Measurements from ENCODE around the gene SHROOM3.
A peak's percentile ranks its signal among the peaks of the same experiment; 100 is the strongest.

Gene SHROOM3

GRCh38 chr4:76578002-76578560 is 143.1 kb downstream of the SHROOM3 start:
- Mint-ChIP-seq H3K36me3 (no peaks in the 10 kb centered on the region), H3K4me3 (no peak overlapping the region), H3K27ac (no peak overlapping the region), H3K27me3 (peaks cover 44% of the 10 kb centered on the region), H3K4me1 (no peaks in the 10 kb centered on the region), H3K9me3 (no peaks in the 10 kb centered on the region)
- ATAC-seq = no peak

DNA sequence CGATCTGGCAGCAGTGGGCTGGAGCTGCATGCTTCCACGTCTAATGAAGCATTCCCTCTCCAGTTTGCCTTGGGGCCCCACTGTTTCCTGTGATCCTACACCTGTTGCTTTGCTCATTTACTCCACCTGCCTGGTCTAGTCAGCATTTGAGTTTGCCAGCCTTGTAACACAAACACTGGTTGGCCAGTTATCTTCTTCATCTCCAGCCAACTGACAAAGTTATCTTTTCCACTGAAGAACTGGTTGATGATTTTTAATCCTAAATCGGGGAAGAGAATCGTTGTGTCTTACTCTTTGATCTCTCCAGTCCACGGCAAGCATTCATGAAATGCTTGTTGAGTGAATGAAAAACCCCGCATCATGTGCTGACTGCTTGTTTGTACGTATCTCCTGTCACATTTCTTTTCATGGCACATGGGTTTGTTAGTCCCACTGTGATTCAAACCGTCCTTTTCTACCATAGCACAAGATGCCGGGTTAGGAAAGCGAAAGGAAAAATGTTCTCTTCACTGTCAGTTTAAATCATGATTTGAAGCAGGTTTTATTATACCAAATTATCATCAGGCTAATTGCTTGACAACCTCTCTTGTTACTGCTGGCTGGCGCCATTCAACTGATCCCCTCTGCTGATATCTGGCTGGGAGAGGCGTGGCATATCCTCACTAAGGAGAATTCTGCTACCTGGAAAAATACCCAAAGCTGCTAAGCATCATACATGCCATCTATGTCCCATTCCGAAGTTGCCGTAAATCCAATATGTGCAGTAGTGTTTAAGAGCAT is 144.8 kb downstream of the SHROOM3 start:
- Mint-ChIP-seq H3K36me3 (no peaks in the 10 kb centered on the region), H3K9me3 (no peaks in the 10 kb centered on the region), H3K4me3 (no peak overlapping the region), H3K27me3 (peaks cover 44% of the 10 kb centered on the region), H3K4me1 (no peaks in the 10 kb centered on the region), H3K27ac (no peak overlapping the region)
- no peak for ATAC-seq

GRCh38 chr4:76581077-76581962 is 146.3 kb downstream of the SHROOM3 start:
- Mint-ChIP-seq H3K9me3 (no peaks in the 10 kb centered on the region), H3K4me3 (no peak overlapping the region), H3K4me1 (peaks cover 9% of the 10 kb centered on the region), H3K27me3 (peaks cover 44% of the 10 kb centered on the region), H3K27ac (no peak overlapping the region), H3K36me3 (no peaks in the 10 kb centered on the region)
- ATAC-seq = no peak

DNA sequence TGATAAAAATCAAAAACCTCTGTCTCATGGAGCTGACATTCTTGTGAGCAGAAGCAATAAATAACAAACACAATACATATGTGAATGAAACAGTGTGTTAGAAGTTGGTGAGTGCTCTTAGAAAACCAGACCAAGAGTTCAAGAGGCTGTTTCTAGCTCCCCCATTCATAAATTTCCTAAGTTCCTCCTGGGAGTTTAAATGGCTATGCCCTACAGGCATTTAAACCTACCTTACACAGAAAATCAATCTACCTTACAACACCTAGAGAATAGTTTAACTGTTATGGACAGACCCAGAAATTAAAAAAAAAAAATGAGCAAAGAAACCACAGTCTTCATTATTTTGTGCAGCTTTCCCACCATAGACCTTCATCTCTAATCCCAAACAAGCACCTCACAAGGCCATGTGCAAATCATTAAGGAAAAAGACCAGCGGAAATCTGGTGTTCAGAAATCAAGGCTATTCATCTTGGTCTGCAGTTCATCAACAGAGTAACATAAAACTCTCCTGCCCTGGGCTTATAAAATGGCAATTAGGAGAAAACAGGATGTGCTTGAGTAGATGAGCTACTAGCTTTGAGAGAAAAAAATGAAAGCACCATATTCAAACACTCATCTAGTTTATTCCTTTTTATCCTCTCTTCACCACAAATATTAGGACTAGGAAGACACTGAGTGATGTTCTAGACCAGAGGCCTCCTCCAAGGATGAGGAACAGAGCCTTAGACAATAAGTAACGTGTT is 147.2 kb downstream of the SHROOM3 start:
- H3K4me1 Mint-ChIP-seq = peaks cover 10% of the 10 kb centered on the region
- H3K36me3 Mint-ChIP-seq = no peaks in the 10 kb centered on the region
- peaks cover 53% of the 10 kb centered on the region for H3K27me3 Mint-ChIP-seq
- no peaks in the 10 kb centered on the region for H3K9me3 Mint-ChIP-seq
- H3K27ac Mint-ChIP-seq = no peak overlapping the region
- no peak for ATAC-seq
- H3K4me3 Mint-ChIP-seq = no peak overlapping the region

GRCh38 chr4:76582817-76583087 is 147.7 kb downstream of the SHROOM3 start:
- Mint-ChIP-seq H3K36me3 (no peaks in the 10 kb centered on the region), H3K27me3 (peaks cover 55% of the 10 kb centered on the region), H3K9me3 (no peaks in the 10 kb centered on the region), H3K27ac (no peak overlapping the region), H3K4me1 (peaks cover 10% of the 10 kb centered on the region), H3K4me3 (no peak overlapping the region)
- no peak for ATAC-seq

DNA sequence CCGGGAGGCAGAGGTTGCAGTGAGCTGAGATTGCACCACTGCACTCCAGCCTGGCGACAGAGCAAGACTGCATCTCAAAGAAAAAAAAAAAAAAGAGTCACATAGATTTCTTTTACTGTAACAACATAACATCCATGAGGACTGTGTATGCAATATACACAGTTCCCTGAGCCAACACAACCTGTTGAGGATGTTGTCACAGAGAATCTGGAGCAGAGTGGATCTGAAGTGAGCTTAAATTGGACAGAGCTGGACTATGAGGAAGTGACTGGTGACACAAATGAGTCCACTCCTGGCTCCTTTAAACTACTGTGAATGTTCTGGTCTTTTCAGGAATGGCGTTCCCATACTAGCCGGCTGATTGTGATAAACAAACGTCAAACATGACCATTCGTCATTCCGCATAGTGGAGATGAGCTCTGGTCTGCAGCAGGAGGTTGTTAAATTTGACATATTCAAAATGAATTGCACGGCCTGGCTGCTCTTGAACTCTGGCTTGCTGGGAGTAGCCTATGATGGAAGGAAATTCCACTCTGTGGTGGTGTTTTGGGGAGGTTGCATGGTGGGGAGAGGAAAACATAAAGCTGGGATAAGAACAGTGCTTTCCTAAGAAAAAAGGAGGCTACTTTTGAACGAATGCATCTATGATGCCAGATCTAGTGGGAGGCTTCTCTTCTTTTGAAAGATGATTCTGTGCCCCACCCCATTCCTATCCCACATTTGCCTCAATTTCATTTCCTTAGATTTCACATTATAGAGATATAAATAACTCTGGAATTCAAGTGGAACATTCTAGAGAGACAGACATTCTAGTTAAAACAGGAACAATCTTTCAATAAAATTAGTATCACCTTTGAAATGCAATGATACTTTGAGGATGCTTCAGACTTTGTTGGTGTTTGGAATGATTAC is 149.5 kb downstream of the SHROOM3 start:
- Mint-ChIP-seq H3K4me3 (no peak overlapping the region), H3K27me3 (peaks cover 66% of the 10 kb centered on the region), H3K27ac (no peak overlapping the region), H3K9me3 (no peaks in the 10 kb centered on the region), H3K4me1 (peaks cover 10% of the 10 kb centered on the region), H3K36me3 (no peaks in the 10 kb centered on the region)
- no peak for ATAC-seq

- Mint-ChIP-seq H3K27ac (no peak overlapping the region), H3K9me3 (no peaks in the 10 kb centered on the region), H3K36me3 (no peaks in the 10 kb centered on the region), H3K27me3 (peaks cover 66% of the 10 kb centered on the region), H3K4me1 (peaks cover 10% of the 10 kb centered on the region), H3K4me3 (no peak overlapping the region)
- no peak for ATAC-seq
These were observed 150.2 kb downstream of the SHROOM3 start for GRCh38 chr4:76585272-76585671.

- Mint-ChIP-seq H3K27me3 (peaks cover 66% of the 10 kb centered on the region), H3K4me3 (peak overlapping the region; percentile 68), H3K27ac (no peak overlapping the region), H3K36me3 (no peaks in the 10 kb centered on the region), H3K9me3 (no peaks in the 10 kb centered on the region), H3K4me1 (peaks cover 10% of the 10 kb centered on the region)
- peak; percentile 74 for ATAC-seq
These were observed 150.9 kb downstream of the SHROOM3 start for GRCh38 chr4:76585897-76586360.

- Mint-ChIP-seq H3K4me1 (peaks cover 10% of the 10 kb centered on the region), H3K27me3 (peaks cover 61% of the 10 kb centered on the region), H3K9me3 (no peaks in the 10 kb centered on the region), H3K4me3 (no peak overlapping the region), H3K36me3 (no peaks in the 10 kb centered on the region), H3K27ac (no peak overlapping the region)
- ATAC-seq = no peak
These were observed 153.2 kb downstream of the SHROOM3 start for GRCh38 chr4:76588274-76588673.

GRCh38 chr4:76589402-76589801 is 154.4 kb downstream of the SHROOM3 start:
- no peak for ATAC-seq
- peaks cover 52% of the 10 kb centered on the region for H3K27me3 Mint-ChIP-seq

GRCh38 chr4:76589872-76590797 is 155.1 kb downstream of the SHROOM3 start:
- ATAC-seq = no peak
- H3K27me3 Mint-ChIP-seq = peaks cover 45% of the 10 kb centered on the region
- H3K4me1 Mint-ChIP-seq = peaks cover 10% of the 10 kb centered on the region

More at GRCh38 chr4:76589402-76589801, 154.4 kb downstream of the SHROOM3 start:
- Mint-ChIP-seq H3K27ac (no peak overlapping the region), H3K36me3 (no peaks in the 10 kb centered on the region), H3K4me3 (no peak overlapping the region), H3K9me3 (no peaks in the 10 kb centered on the region), H3K4me1 (peaks cover 10% of the 10 kb centered on the region)

DNA sequence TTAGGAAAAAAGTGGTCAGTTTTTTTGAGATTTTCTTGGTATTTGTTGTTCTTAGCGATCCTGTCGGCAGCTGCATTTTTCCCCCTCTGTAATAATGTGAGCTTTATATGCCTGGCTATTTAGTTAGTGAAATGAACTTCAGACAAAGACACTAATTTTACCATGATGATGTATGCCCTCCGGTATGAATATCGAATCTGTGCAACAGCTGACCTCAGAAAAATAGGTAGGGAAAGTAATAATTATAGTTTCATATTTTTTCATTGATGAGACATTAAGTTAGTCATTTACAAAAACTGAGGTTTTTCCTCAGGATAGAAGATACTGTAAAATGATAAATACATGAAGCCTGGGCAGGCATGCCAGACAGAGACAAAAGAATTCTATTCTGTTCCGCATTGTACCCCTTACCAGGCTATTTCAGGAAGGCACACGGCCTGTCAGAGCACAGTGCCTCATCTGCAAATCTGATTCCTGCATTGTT is 155.8 kb downstream of the SHROOM3 start:
- ATAC-seq = no peak
- Mint-ChIP-seq H3K36me3 (no peaks in the 10 kb centered on the region), H3K4me3 (no peak overlapping the region), H3K27ac (no peak overlapping the region), H3K9me3 (no peaks in the 10 kb centered on the region), H3K4me1 (peaks cover 6% of the 10 kb centered on the region), H3K27me3 (peaks cover 38% of the 10 kb centered on the region)

More at GRCh38 chr4:76589872-76590797, 155.1 kb downstream of the SHROOM3 start:
- no peak overlapping the region for H3K4me3 Mint-ChIP-seq
- H3K27ac Mint-ChIP-seq = no peak overlapping the region
- no peaks in the 10 kb centered on the region for H3K9me3 Mint-ChIP-seq
- H3K36me3 Mint-ChIP-seq = no peaks in the 10 kb centered on the region

DNA sequence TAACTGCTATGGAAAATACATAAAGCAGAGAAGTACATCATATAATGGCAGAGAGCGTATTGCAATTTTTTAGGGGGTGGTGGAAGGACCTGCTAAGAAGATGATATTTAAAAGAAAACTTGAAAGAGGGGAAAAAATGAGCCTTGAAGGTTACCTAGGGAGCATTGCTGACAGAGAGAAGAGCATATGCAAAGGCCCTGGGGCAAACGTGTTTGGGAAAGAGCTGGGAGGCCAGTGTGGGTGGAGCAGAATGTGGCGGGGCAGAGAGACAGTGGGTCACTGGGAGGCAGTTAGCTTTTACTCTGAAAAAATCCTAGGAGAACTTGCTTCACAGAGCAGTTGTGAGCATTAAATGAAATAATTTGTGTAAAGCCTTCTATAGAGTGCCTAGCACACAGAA is 157.0 kb downstream of the SHROOM3 start:
- Mint-ChIP-seq H3K9me3 (no peaks in the 10 kb centered on the region), H3K4me3 (no peak overlapping the region), H3K36me3 (no peaks in the 10 kb centered on the region), H3K4me1 (no peaks in the 10 kb centered on the region), H3K27me3 (peaks cover 26% of the 10 kb centered on the region), H3K27ac (no peak overlapping the region)
- no peak for ATAC-seq

Data from stimulated activated memory B cell treated with anti-CD40 and anti-IgM and Interleukin-4, amounts not matched to agents 10 μg/mL and 1 μg/mL and 100 μg/mL, for 72 hours (primary cell).